ENCODE results near the gene AFF3.

- TF ChIP-seq CREB1 (IDR thresholded peaks at IDR 0.05; ENCODE audit: low read depth) = no peak
- no peak for TF ChIP-seq MAX (IDR thresholded peaks at IDR 0.05)
- no peak for TF ChIP-seq REST (IDR thresholded peaks at IDR 0.05; ENCODE audit: low read depth)
- TF ChIP-seq TEAD4 (IDR thresholded peaks at IDR 0.05) = no peak
- TF ChIP-seq YY1 (IDR thresholded peaks at IDR 0.05; ENCODE audit: low read depth) = no peak
- no peak for TF ChIP-seq EP300 (IDR thresholded peaks at IDR 0.05; ENCODE audit: borderline replicate concordance)
- TF ChIP-seq CEBPB (IDR thresholded peaks at IDR 0.05) = no peak
- TF ChIP-seq RAD21 (IDR thresholded peaks at IDR 0.05; ENCODE audit: low read depth) = no peak
- no peak for TF ChIP-seq USF1 (IDR thresholded peaks at IDR 0.05)
- TF ChIP-seq TAF1 (IDR thresholded peaks at IDR 0.05; ENCODE audit: low read depth) = no peak
Observed at GRCh38 chr2:99756059-99756458, 386.3 kb downstream of the AFF3 start.

Data from Ishikawa (cell line).